ENCODE measurements around the gene DMRT2.

GRCh38 chr9:1013021-1013420 is 37.1 kb upstream of the DMRT2 start:
- no peak for TF ChIP-seq CTCF (IDR thresholded peaks at IDR 0.05)
- no peak for TF ChIP-seq EZH2 (IDR thresholded peaks at IDR 0.05; ENCODE audit: borderline replicate concordance, insufficient read depth, low read depth, low read length, poor library complexity, severe bottlenecking)
